Measurements from ENCODE around the gene CXorf49B.
"Not testable (repeated sequence)": the region's sequence is repeated elsewhere in the genome, so short reads cannot be mapped to it uniquely, and the experiment has no call there.

DNA sequence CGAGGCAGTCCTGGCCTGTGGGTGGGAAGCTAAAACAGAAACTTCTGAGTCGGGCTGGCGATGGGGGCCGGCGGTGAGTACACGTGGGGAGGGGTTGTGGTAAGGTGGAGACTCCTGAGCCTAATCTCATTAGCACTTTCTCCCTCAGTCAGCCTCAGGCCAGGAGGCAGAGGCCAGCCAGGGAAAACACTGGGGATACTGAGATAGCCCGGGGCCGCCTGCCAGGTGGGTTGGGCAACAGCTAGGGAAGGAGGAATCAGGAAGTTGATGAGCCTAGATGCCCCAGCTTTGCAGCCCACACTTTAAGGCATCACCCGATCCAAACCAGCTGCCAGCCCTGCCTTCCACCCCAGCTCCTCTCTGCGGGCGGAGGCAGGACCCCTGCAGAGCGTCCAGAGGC, 46.8 kb upstream of the CXorf49B start:
- not testable (repeated sequence) for TF ChIP-seq POLR2A, POLR2AphosphoS5 (IDR thresholded peaks at IDR 0.05)
- TF ChIP-seq, protein P1, sequence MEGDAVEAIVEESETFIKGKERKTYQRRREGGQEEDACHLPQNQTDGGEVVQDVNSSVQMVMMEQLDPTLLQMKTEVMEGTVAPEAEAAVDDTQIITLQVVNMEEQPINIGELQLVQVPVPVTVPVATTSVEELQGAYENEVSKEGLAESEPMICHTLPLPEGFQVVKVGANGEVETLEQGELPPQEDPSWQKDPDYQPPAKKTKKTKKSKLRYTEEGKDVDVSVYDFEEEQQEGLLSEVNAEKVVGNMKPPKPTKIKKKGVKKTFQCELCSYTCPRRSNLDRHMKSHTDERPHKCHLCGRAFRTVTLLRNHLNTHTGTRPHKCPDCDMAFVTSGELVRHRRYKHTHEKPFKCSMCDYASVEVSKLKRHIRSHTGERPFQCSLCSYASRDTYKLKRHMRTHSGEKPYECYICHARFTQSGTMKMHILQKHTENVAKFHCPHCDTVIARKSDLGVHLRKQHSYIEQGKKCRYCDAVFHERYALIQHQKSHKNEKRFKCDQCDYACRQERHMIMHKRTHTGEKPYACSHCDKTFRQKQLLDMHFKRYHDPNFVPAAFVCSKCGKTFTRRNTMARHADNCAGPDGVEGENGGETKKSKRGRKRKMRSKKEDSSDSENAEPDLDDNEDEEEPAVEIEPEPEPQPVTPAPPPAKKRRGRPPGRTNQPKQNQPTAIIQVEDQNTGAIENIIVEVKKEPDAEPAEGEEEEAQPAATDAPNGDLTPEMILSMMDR (IDR thresholded peaks at IDR 0.05), result not testable (repeated sequence)
